PFSK-1 (cell line): ENCODE data around the gene HDGFL2.

Experiments
- FOXP2 ChIP-seq: optimal IDR thresholded peaks from 2 replicates; pipeline ENCODE3; 2011; ENCODE audit warnings: borderline replicate concordance, control low read depth, inconsistent platforms; ENCODE audit not compliant: insufficient read depth; ENCODE audit errors: extremely low read length, extremely low read depth
- POLR2AphosphoS5 ChIP-seq: IDR thresholded peaks from 2 replicates; pipeline ENCODE4 v1.6.1; 2012; ENCODE audit warnings: low read depth, mild to moderate bottlenecking, control low read depth, low read length, moderate library complexity
- TF ChIP-seq, protein P1 (sequence below), 2 experiments: IDR thresholded peaks; 2 replicates each; pipeline versions ENCODE4 v1.6.1 to v1.8.0; 2011 to 2012; ENCODE audit warnings: low read depth in 2 of 2, low read length in 2 of 2, control low read depth in 1 of 2, inconsistent platforms in 1 of 2, mild to moderate bottlenecking in 1 of 2, moderate library complexity in 1 of 2; ENCODE audit not compliant: insufficient read depth in 1 of 2

GRCh38 chr19:4441994-4442818 lies 29.9 kb upstream of the HDGFL2 start:
- TF ChIP-seq POLR2AphosphoS5 (peak; percentile 36; the same call in 1 of the 2 replicates), FOXP2 (no peak)
- TF ChIP-seq, protein P1, sequence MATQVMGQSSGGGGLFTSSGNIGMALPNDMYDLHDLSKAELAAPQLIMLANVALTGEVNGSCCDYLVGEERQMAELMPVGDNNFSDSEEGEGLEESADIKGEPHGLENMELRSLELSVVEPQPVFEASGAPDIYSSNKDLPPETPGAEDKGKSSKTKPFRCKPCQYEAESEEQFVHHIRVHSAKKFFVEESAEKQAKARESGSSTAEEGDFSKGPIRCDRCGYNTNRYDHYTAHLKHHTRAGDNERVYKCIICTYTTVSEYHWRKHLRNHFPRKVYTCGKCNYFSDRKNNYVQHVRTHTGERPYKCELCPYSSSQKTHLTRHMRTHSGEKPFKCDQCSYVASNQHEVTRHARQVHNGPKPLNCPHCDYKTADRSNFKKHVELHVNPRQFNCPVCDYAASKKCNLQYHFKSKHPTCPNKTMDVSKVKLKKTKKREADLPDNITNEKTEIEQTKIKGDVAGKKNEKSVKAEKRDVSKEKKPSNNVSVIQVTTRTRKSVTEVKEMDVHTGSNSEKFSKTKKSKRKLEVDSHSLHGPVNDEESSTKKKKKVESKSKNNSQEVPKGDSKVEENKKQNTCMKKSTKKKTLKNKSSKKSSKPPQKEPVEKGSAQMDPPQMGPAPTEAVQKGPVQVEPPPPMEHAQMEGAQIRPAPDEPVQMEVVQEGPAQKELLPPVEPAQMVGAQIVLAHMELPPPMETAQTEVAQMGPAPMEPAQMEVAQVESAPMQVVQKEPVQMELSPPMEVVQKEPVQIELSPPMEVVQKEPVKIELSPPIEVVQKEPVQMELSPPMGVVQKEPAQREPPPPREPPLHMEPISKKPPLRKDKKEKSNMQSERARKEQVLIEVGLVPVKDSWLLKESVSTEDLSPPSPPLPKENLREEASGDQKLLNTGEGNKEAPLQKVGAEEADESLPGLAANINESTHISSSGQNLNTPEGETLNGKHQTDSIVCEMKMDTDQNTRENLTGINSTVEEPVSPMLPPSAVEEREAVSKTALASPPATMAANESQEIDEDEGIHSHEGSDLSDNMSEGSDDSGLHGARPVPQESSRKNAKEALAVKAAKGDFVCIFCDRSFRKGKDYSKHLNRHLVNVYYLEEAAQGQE (IDR thresholded peaks at IDR 0.05; ENCODE audit: insufficient read depth in 1 of 2, low read depth in 2 of 2, low read length in 2 of 2), result no peak
